HG02981 (cell line): Measurements from ENCODE around the gene SRC.

Source experiments
- ATAC-seq: cut with Tn5 transposase; IDR thresholded peaks from one replicate; pipeline ENCODE4 v1.9.1; 2021; ENCODE audit warnings: mild to moderate bottlenecking, moderate library complexity; ENCODE audit not compliant: unreplicated experiment

Gene SRC

GRCh38 chr20:37349517-37350491 lies 3.9 kb downstream of the SRC start:
- no peak for ATAC-seq

- ATAC-seq, result no peak
These were observed 5.0 kb downstream of the SRC start for GRCh38 chr20:37350649-37351574.

GRCh38 chr20:37351689-37352607 lies 6.0 kb downstream of the SRC start:
- no peak for ATAC-seq

- ATAC-seq, result no peak
These were observed 6.7 kb downstream of the SRC start for GRCh38 chr20:37352608-37352980.

GRCh38 chr20:37353285-37353849 lies 7.4 kb downstream of the SRC start:
- no peak for ATAC-seq

DNA sequence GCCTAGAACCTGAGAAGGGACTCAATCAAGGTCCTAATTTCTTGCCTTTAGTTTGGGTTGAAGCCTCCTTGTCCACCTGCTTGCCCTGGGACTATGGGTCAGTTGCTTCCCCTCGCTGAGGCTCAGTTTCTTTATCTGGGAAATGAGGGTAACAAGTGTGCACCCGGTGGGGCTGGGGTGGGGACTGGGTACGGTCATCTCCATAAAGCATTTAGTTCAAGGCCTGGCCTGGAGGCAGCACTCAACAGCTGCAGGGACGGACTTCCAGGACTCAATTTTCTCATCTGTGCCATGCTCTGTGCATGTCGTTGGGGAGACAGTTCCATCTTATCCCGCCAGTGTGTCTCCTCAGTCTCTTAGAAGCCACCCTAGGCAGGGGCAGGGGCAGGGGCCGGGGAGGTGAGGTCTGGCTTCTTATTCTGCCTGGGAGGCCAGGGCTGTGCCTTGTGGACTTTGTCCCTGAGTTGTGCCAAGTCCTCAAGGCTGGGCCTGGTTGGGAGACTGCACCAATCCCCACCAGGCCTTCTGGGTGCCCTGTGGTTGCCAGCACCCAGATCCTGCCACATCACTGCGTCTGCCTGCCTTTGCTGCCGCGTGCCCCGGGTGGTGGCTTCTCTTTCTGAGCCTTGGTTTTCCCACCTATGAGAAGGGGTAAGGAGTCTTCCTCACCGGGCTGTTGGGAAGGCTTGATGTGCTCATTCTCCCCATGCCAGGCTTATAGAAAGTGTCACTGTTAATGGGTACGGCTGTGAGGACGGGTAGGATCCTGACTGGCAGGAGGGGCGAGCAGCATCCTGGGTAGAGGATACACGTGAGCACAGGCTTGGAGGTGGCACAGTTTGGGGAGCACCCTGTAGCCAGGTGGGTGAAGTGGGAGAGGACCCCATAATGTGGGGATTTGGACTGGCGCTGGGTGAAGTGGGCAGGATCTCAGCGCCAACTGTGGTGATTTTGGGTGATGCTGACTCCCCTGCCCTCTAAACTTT lies 8.6 kb downstream of the SRC start:
- no peak for ATAC-seq

- no peak for ATAC-seq
These were observed 9.6 kb downstream of the SRC start for GRCh38 chr20:37355252-37356180.

GRCh38 chr20:37356387-37356786 lies 10.4 kb downstream of the SRC start:
- no peak for ATAC-seq

DNA sequence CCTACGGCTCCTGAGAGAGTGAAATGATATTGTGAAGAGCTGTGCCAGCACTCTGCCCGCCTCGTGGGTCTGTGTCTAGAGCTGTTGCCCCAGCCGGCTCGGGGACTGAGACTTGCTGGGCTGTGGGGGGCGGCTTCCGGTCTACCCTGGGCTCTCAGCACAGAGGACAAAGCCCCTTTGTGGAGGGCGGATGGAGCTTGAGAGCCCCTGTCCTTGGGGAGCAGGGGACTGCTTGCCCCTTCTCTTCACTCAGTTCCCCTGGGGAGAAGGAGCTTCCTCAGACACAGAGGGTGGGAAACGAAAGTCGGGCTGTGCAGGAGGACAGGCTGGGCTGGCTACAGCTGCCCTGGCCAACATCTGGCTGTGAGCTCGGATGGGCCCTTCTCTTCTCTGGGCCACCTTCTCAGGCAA lies 11.0 kb downstream of the SRC start:
- ATAC-seq, result no peak

DNA sequence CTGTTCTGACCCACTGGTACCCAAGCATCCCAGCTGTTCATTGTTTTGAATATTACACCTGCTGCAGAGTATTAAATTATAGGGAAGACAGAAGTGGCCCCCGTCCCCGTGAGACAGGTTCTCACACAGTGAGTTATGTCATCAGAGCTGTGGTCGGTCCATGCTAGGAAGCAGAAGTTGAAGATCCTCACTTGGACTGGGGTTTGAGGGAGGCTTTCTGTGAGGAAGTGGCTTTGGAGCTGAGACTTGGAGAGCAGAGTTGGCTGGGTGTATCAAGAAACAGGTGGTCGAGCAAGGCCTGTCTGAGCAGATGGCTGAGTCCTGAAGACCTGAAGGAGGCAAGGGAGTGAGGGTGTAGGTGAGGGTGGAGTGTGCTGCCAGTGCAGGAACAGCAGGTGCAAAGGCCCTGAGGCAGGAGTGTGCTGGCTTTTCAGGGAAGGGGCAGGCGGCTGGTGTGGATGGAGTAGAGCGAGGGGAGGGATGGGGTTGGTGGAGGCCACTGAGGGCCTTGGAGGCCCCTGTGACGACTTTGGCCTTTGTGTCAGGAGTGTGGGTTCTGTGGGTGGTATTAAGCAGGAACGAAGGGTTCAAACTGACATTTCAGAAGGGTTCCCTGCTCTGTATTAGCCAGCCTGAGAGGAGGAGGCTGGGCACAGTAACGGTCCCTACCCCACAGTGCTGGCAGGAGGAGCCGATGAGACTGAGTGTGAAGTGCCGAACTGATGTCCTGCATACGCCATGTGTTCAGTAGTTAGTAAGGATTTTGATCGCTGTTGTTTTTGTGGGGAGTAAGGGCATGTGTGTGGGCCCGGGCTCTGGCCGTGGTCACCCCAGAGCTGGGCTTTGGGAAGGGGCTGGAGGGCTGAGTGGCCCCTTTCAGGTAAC lies 11.8 kb downstream of the SRC start:
- no peak for ATAC-seq

DNA sequence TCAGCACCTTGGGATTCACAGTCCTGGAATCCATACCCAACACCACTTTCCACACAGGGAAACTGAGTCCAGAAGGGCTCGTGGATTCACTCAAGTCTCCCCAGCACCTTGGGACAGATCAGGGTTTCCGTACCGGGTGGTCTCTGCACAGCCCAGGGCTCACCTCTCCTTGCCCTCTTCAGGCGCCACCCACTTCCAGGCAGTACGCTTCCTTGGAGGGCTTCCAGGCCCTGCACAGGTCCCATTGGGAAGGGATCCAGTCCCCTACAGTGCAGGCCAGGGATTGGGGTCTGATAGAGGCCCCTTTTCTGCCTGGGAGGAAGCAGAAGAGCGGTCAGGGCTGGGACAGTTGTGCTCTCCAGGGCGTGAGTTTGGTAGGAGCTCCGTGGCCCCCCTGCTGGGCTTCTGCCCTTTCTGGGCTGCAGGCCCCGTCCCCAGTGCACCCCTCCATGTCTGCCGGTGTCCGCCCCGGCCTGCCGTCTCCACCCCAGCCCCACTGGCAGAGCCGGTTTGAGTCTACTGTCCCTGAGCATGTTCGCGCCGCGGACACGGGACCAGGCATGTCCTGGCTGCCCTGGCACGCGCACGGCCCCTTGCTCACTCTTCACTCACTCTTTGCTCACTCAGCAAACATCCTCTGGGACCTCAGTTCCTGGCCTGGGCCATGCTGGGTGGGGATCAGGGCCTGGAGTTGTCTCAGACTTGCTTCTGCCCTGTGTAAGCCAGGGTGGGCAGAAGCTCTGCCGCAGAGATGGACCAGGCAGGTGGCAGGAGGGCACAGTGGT lies 12.6 kb downstream of the SRC start:
- ATAC-seq, result no peak

DNA sequence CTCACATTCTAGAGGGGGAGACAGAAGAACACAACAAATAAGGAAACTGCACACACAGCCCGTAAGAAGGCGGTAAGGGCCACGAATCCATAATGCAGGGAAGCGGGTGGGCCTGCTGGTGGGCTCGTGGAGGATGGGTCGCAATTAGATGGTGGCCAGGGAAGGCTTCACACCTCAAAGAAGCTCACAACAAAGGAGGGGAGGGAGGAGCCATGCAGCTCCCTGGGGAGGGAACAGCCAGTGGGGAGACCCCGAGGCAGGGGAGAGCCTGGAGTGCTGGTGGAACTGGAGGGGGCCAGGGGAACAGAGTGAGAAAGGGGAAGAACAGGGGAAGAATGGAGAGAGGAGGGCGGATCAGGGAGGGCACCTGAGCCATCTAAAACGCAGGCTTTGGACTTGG lies 13.4 kb downstream of the SRC start:
- ATAC-seq, result no peak

- no peak for ATAC-seq
These were observed 13.9 kb downstream of the SRC start for GRCh38 chr20:37359836-37360235.

- ATAC-seq, result no peak
These were observed 14.6 kb downstream of the SRC start for GRCh38 chr20:37360391-37361115.

- no peak for ATAC-seq
These were observed 15.4 kb downstream of the SRC start for GRCh38 chr20:37361336-37361735.
